Right lobe of liver (tissue), 4 donors: ENCODE results near the gene PDCD11.

Experiments
- CTCF ChIP-seq, 4 donors: fragments of 200-600 bp in 3 of 4; fragments of 450-650 bp in 1 of 4; IDR thresholded peaks; one replicate each; pipeline versions ENCODE4 v1.5.1 to v1.8.0; 2016 to 2022; ENCODE audit warnings: antibody characterized with exemption in 4 of 4, mild to moderate bottlenecking in 2 of 4
- POLR2A ChIP-seq: fragments of 450-650 bp; IDR thresholded peaks from one replicate; pipeline ENCODE4 v1.6.1; 2017; ENCODE audit warnings: antibody characterized with exemption, mild to moderate bottlenecking
- donor health status: DM: no; HTN: no; CAD: no.
- donor health status: DM: no; HTN: no; CAD: no.
- donor health status: DM: no; HTN: yes; CAD: no.

DNA sequence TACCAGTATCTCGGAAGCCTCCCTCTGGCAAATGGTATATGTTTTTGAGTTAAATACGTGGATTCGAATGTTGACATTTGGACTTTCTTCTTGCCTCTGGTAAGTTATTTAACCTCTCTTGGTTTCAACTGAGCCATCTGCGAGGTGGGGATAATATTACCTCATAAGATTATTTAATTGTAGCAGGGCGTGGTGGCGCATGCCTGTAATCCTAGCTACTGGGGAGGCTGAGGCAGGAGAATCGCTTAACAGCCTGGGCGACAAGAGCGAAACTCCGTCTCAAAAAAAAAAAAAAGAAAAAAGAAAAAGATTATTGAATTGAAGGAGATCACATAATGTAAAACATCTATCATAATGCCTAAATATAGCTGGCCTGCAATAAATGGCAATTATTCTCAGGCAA lies 29.0 kb upstream of the PDCD11 start:
- TF ChIP-seq CTCF (IDR thresholded peaks at IDR 0.05) (no peak), POLR2A (no peak)
